ENCODE results near the gene LGALS3BP. TPM values are rescaled to one million over a fixed set of nuclear protein-coding genes. Genes with fewer than 3 reads are reported as not detected.

Gene LGALS3BP
- total and polyA plus RNA-seq, 4 donors, result 183 to 479 (median 245) TPM

GRCh38 chr17:78990349-78991016 lies 10.8 kb upstream of the LGALS3BP start:
- no peak overlapping the region for H3K27ac ChIP-seq (ENCODE audit: low read depth in 1 of 2, low read length in 1 of 2)
- no peak for ATAC-seq (ENCODE audit: insufficient read depth, low FRiP score)
- H3K4me3 ChIP-seq, result no peak overlapping the region
- H3K27me3 ChIP-seq (ENCODE audit: control insufficient read depth in 3 of 3, insufficient read depth in 3 of 3, low read length in 2 of 3), result no peaks in the 10 kb centered on the region
- no peaks in the 10 kb centered on the region for H3K9me3 ChIP-seq (ENCODE audit: control insufficient read depth in 4 of 4, insufficient read depth in 3 of 4, low read length in 3 of 4)
- TF ChIP-seq CTCF (IDR thresholded peaks at IDR 0.05; ENCODE audit: control extremely low read depth, extremely low read depth), result no peak
- peaks cover 0 to 13% (median 3%) of the 10 kb centered on the region in 5 donors for H3K4me1 ChIP-seq (ENCODE audit: control insufficient read depth in 5 of 5, insufficient read depth in 5 of 5, low read length in 5 of 5)
- H3K36me3 ChIP-seq (ENCODE audit: control insufficient read depth in 4 of 4, insufficient read depth in 4 of 4, low read length in 4 of 4), result peaks cover 10 to 38% (median 23%) of the 10 kb centered on the region in 4 donors
- DNase-seq, result no peak
- no peak overlapping the region for H3K9ac ChIP-seq (ENCODE audit: insufficient read depth in 1 of 2, low read length in 2 of 2)
- WGBS, 2 donors, result 97% methylated on average over 29 of the region's 29 CpGs

- no peaks in the 10 kb centered on the region for H3K9me3 ChIP-seq (ENCODE audit: control insufficient read depth in 4 of 4, insufficient read depth in 3 of 4, low read length in 3 of 4)
- peaks cover 0 to 13% (median 3%) of the 10 kb centered on the region in 5 donors for H3K4me1 ChIP-seq (ENCODE audit: control insufficient read depth in 5 of 5, insufficient read depth in 5 of 5, low read length in 5 of 5)
- DNase-seq, result peak in 2 of 3 donors; percentile 30 to 40
- TF ChIP-seq CTCF (IDR thresholded peaks at IDR 0.05; ENCODE audit: control extremely low read depth, extremely low read depth), result no peak
- peak overlapping the region in 1 of 2 donors; percentile 43 for H3K27ac ChIP-seq (ENCODE audit: low read depth in 1 of 2, low read length in 1 of 2)
- peaks cover 10 to 24% (median 12%) of the 10 kb centered on the region in 4 donors for H3K36me3 ChIP-seq (ENCODE audit: control insufficient read depth in 4 of 4, insufficient read depth in 4 of 4, low read length in 4 of 4)
- no peaks in the 10 kb centered on the region for H3K27me3 ChIP-seq (ENCODE audit: control insufficient read depth in 3 of 3, insufficient read depth in 3 of 3, low read length in 2 of 3)
- H3K9ac ChIP-seq (ENCODE audit: insufficient read depth in 1 of 2, low read length in 2 of 2), result no peak overlapping the region
- no peak overlapping the region for H3K4me3 ChIP-seq
- 46 to 53% methylated on average over 6 of the region's 6 CpGs for WGBS, 2 donors
- no peak for ATAC-seq (ENCODE audit: insufficient read depth, low FRiP score)
Measured at GRCh38 chr17:78988152-78988551, 8.4 kb upstream of the LGALS3BP start.

GRCh38 chr17:78986649-78987328 lies 7.1 kb upstream of the LGALS3BP start:
- peaks cover 0 to 13% (median 3%) of the 10 kb centered on the region in 5 donors for H3K4me1 ChIP-seq (ENCODE audit: control insufficient read depth in 5 of 5, insufficient read depth in 5 of 5, low read length in 5 of 5)
- DNase-seq (peak; percentile 55 to 79 (median 72)), ATAC-seq (ENCODE audit: insufficient read depth, low FRiP score) (peak; percentile 61)
- peaks cover 3 to 16% (median 6%) of the 10 kb centered on the region in 4 donors for H3K36me3 ChIP-seq (ENCODE audit: control insufficient read depth in 4 of 4, insufficient read depth in 4 of 4, low read length in 4 of 4)
- H3K4me3 ChIP-seq, result no peak overlapping the region
- H3K27ac ChIP-seq (ENCODE audit: low read depth in 1 of 2, low read length in 1 of 2), result peak overlapping the region; percentile 57 to 81
- H3K9me3 ChIP-seq (ENCODE audit: control insufficient read depth in 4 of 4, insufficient read depth in 3 of 4, low read length in 3 of 4), result no peaks in the 10 kb centered on the region
- H3K9ac ChIP-seq (ENCODE audit: insufficient read depth in 1 of 2, low read length in 2 of 2), result peak overlapping the region in 1 of 2 donors; percentile 79
- TF ChIP-seq CTCF (IDR thresholded peaks at IDR 0.05; ENCODE audit: control extremely low read depth, extremely low read depth), result no peak
- WGBS, 2 donors, result 0 to 2% methylated on average over 15 of the region's 15 CpGs
- no peaks in the 10 kb centered on the region for H3K27me3 ChIP-seq (ENCODE audit: control insufficient read depth in 3 of 3, insufficient read depth in 3 of 3, low read length in 2 of 3)
